IMR-90 (cell line): Measurements from ENCODE around the gene THOC6. TPM values are rescaled to one million over a fixed set of nuclear protein-coding genes. Genes with fewer than 3 reads are reported as not detected.

Experiments
- ATAC-seq: fragments of 200-7000 bp; cut with Tn5 transposase; 2 replicates; pipeline ENCODE4 v1.9.1; 2020; ENCODE audit warnings: low read depth, mild to moderate bottlenecking, moderate library complexity
- BruUV-seq: library from RNA; stranded (reverse); fragments of 400-500 nt; replicated peaks from 2 replicates; lab custom pipeline; 2021; lab: Mats Ljungman, UMichigan
- CTCF ChIA-PET: fragments of 300-600 bp; formaldehyde crosslinking; extraction: SDS; loops from one replicate; lab custom pipeline; 2021; ENCODE audit warnings: antibody characterized with exemption; lab: Yijun Ruan, JAX
- POLR2A ChIA-PET: fragments of 300-600 bp; sonication (Branson Sonifier 250); formaldehyde crosslinking; loops from one replicate; lab custom pipeline; 2022; ENCODE audit warnings: antibody characterized with exemption; ENCODE audit not compliant: unreplicated experiment; lab: Charles Lee
- DNase-seq: peaks from one replicate; pipeline ENCODE4 v3.0.0; 2013
- H2AFZ ChIP-seq: replicated peaks from 2 replicates; pipeline ENCODE3; 2013; ENCODE audit warnings: low read length, mild to moderate bottlenecking; ENCODE audit not compliant: poor library complexity
- H2AK5ac ChIP-seq: 2 replicates; pipeline ENCODE4 v1.6.1; 2013; ENCODE audit warnings: low read depth, low read length, inconsistent platforms
- H2AK9ac ChIP-seq: replicated peaks from 2 replicates; pipeline ENCODE3; 2013; ENCODE audit warnings: mild to moderate bottlenecking, low read depth, low read length, moderate library complexity; ENCODE audit not compliant: poor library complexity
- H2BK120ac ChIP-seq: 2 replicates; pipeline ENCODE4 v1.6.1; 2013; ENCODE audit warnings: low read depth, low read length, inconsistent platforms
- H2BK15ac ChIP-seq: 3 replicates; pipeline ENCODE4 v1.6.1; 2013; ENCODE audit warnings: low read depth, low read length, inconsistent platforms
- H2BK20ac ChIP-seq: 2 replicates; pipeline ENCODE4 v1.6.1; 2013; ENCODE audit warnings: low read depth, mild to moderate bottlenecking, inconsistent platforms, low read length, moderate library complexity
- H2BK5ac ChIP-seq: 2 replicates; pipeline ENCODE4 v1.6.1; 2013; ENCODE audit warnings: mild to moderate bottlenecking, low read depth, low read length, inconsistent platforms; ENCODE audit not compliant: poor library complexity, severe bottlenecking
- H3K14ac ChIP-seq: replicated peaks from 2 replicates; pipeline ENCODE4 v1.6.1; 2013; ENCODE audit warnings: low read depth, low read length, inconsistent platforms
- H3K18ac ChIP-seq: 2 replicates; pipeline ENCODE4 v1.6.1; 2013; ENCODE audit warnings: low read depth, low read length, control low read depth
- H3K23ac ChIP-seq: 2 replicates; pipeline ENCODE4 v1.6.1; 2013; ENCODE audit warnings: low read depth, low read length, inconsistent platforms
- H3K27ac ChIP-seq: 2 replicates; pipeline ENCODE4 v1.5.1; 2013; ENCODE audit warnings: mild to moderate bottlenecking, control low read depth, low read length; ENCODE audit not compliant: insufficient read depth
- H3K27me3 ChIP-seq: 2 replicates; pipeline ENCODE4 v1.6.1; 2013; ENCODE audit warnings: low read length; ENCODE audit not compliant: control insufficient read depth, insufficient read depth
- H3K36me3 ChIP-seq: 2 replicates; pipeline ENCODE4 v1.6.1; 2013; ENCODE audit warnings: low read length, mixed read lengths; ENCODE audit not compliant: control insufficient read depth, insufficient read depth
- H3K4ac ChIP-seq: 2 replicates; pipeline ENCODE4 v1.6.1; 2013; ENCODE audit warnings: low read depth, low read length, inconsistent platforms
- H3K4me1 ChIP-seq: 2 replicates; pipeline ENCODE4 v1.6.1; 2013; ENCODE audit warnings: low read length, mixed read lengths; ENCODE audit not compliant: control insufficient read depth, insufficient read depth
- H3K4me2 ChIP-seq: 2 replicates; pipeline ENCODE4 v1.6.1; 2013; ENCODE audit warnings: low read depth, mild to moderate bottlenecking, control low read depth, low read length, moderate library complexity
- H3K4me3 ChIP-seq: 2 replicates; pipeline ENCODE4 v1.5.1; 2013; ENCODE audit warnings: low read depth, mild to moderate bottlenecking, control low read depth, low read length, moderate library complexity; ENCODE audit not compliant: insufficient read depth
- H3K56ac ChIP-seq: 2 replicates; pipeline ENCODE4 v1.6.1; 2013; ENCODE audit warnings: low read length, inconsistent platforms; ENCODE audit not compliant: insufficient read depth; ENCODE audit errors: extremely low read depth
- H3K79me1 ChIP-seq, 2 experiments: 2 replicates each; pipeline ENCODE4 v1.6.1; 2013; ENCODE audit warnings: low read length in 2 of 2, inconsistent platforms in 1 of 2, low read depth in 1 of 2
- H3K9ac ChIP-seq: 2 replicates; pipeline ENCODE4 v1.6.1; 2013; ENCODE audit warnings: low read depth, low read length, control low read depth
- H3K9me1 ChIP-seq: 2 replicates; pipeline ENCODE4 v1.6.1; 2013; ENCODE audit warnings: low read length, inconsistent platforms; ENCODE audit not compliant: insufficient read depth
- H3K9me3 ChIP-seq: 2 replicates; pipeline ENCODE4 v1.6.1; 2013; ENCODE audit warnings: low read length; ENCODE audit not compliant: control insufficient read depth, insufficient read depth
- H4K20me1 ChIP-seq: 2 replicates; pipeline ENCODE4 v1.6.1; 2013; ENCODE audit warnings: low read length, inconsistent platforms; ENCODE audit not compliant: insufficient read depth
- H4K5ac ChIP-seq: 2 replicates; pipeline ENCODE4 v1.6.1; 2013; ENCODE audit warnings: mild to moderate bottlenecking, low read depth, low read length, control low read depth
- H4K8ac ChIP-seq, 2 experiments: 2 replicates each; pipeline ENCODE4 v1.6.1; 2013; ENCODE audit warnings: low read depth in 2 of 2, low read length in 2 of 2, control low read depth in 1 of 2, inconsistent platforms in 1 of 2
- H4K91ac ChIP-seq: 2 replicates; pipeline ENCODE4 v1.6.1; 2013; ENCODE audit warnings: low read depth, low read length, inconsistent platforms; ENCODE audit not compliant: insufficient read depth
- FOS ChIP-seq: fragments of 150-350 bp; IDR thresholded peaks from 2 replicates; pipeline ENCODE4 v1.6.1; 2016; ENCODE audit warnings: low read depth, low read length
- RCOR1 ChIP-seq: IDR thresholded peaks from 2 replicates; pipeline ENCODE4 v1.6.1; 2012; ENCODE audit warnings: mild to moderate bottlenecking, low read length, improper control_type of control experiment; ENCODE audit not compliant: insufficient replicate concordance
- SMC3 ChIP-seq: fragments of 150-350 bp; IDR thresholded peaks from 2 replicates; pipeline ENCODE4 v1.6.1; 2016; ENCODE audit warnings: low read depth, mild to moderate bottlenecking, antibody characterized with exemption, low read length, moderate library complexity
- WGBS, 2 experiments: methylation state at CpG; one replicate each; pipeline versions ENCODE4 v1.1.5 to v1.1.7; 2013; ENCODE audit warnings: missing lambda C conversion rate in 2 of 2; ENCODE audit not compliant: insufficient read length in 1 of 2; ENCODE audit errors: extremely low coverage in 2 of 2; 5-methylcytosine and 5-hydroxymethylcytosine counted together
- dilution Hi-C: fragments of 300-500 bp; cut with HindIII; formaldehyde crosslinking; loops from one replicate; pipeline ENCODE4 v1.14.3; 2018; ENCODE audit warnings: low sequenced_read_pairs; ENCODE audit not compliant: unreplicated experiment
- in situ Hi-C: fragments of 300-500 bp; cut with MboI; formaldehyde crosslinking; loops from 3 replicates; pipeline ENCODE4 v1.14.3; 2019; ENCODE audit warnings: low sequenced_read_pairs, inconsistent platforms, mixed read lengths
- intact Hi-C: fragments of 100-400 bp; cut with micrococcal nuclease; formaldehyde crosslinking; loops from 2 replicates; pipeline ENCODE4 v1.10.0; 2022
- polyA plus RNA-seq, 3 experiments: library from polyadenylated mRNA; depleted of rRNA; stranded (reverse); fragments of >200 nt; gene quantifications; 2 replicates each; pipeline ENCODE4 v1.2.3, GENCODE V29; 2012; ENCODE audit warnings: low replicate concordance in 1 of 3
- total RNA-seq: library from RNA; depleted of rRNA; stranded (reverse); fragments of >200 nt; gene quantifications from 2 replicates; pipeline ENCODE4 v1.2.3, GENCODE V29; 2012
- TF ChIP-seq, protein P1 (sequence below): conservative IDR thresholded peaks from 2 replicates; pipeline ENCODE4 v1.5.1; 2012; ENCODE audit warnings: mild to moderate bottlenecking, low read depth, low read length, improper control_type of control experiment

The THOC6 gene
- total and polyA plus RNA-seq, 2 of the 4 experiments (the other 2 are of a cell fraction): 16.8 to 23.1 TPM

GRCh38 chr16:3074860-3075522 is 51.2 kb downstream of the THOC6 start:
- Histone ChIP-seq H3K56ac (no peak overlapping the region), H2BK120ac (no peak overlapping the region), H2BK5ac (no peak overlapping the region), H4K8ac (no peak overlapping the region), H2BK15ac (no peak overlapping the region), H3K9me1 (peaks cover 6% of the 10 kb centered on the region; the same call in 1 of the 2 replicates), H3K4ac (no peak overlapping the region), H3K23ac (no peak overlapping the region), H4K20me1 (no peaks in the 10 kb centered on the region), H2AK5ac (no peak overlapping the region), H2AK9ac (no peak overlapping the region), H3K9ac (no peak overlapping the region), H2BK20ac (no peak overlapping the region), H3K27ac (no peak overlapping the region), H3K9me3 (no peaks in the 10 kb centered on the region), H3K36me3 (no peaks in the 10 kb centered on the region), H3K79me1 (no peaks in the 10 kb centered on the region), H3K4me2 (no peak overlapping the region), H4K5ac (no peak overlapping the region), H3K4me1 (no peaks in the 10 kb centered on the region), H3K14ac (no peak overlapping the region), H4K91ac (no peak overlapping the region), H3K27me3 (peaks cover 52% of the 10 kb centered on the region), H3K4me3 (no peak overlapping the region), H3K18ac (no peak overlapping the region), H2AFZ (no peak overlapping the region)
- DNase-seq (no peak), ATAC-seq (no peak)
- BruUV-seq: no TSS peak
- TF ChIP-seq, protein P1, sequence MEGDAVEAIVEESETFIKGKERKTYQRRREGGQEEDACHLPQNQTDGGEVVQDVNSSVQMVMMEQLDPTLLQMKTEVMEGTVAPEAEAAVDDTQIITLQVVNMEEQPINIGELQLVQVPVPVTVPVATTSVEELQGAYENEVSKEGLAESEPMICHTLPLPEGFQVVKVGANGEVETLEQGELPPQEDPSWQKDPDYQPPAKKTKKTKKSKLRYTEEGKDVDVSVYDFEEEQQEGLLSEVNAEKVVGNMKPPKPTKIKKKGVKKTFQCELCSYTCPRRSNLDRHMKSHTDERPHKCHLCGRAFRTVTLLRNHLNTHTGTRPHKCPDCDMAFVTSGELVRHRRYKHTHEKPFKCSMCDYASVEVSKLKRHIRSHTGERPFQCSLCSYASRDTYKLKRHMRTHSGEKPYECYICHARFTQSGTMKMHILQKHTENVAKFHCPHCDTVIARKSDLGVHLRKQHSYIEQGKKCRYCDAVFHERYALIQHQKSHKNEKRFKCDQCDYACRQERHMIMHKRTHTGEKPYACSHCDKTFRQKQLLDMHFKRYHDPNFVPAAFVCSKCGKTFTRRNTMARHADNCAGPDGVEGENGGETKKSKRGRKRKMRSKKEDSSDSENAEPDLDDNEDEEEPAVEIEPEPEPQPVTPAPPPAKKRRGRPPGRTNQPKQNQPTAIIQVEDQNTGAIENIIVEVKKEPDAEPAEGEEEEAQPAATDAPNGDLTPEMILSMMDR: no peak
- TF ChIP-seq SMC3 (no peak), FOS (no peak), RCOR1 (no peak)
- ChIA-PET POLR2A (no interaction called here), CTCF (interaction anchor here (1.1 kb wide), 1 partner anchor 17 kb away, joined by 4 read pairs; no protein-coding TSS in a partner anchor)
- intact Hi-C loops (no loop called here), dilution Hi-C loops (no loop called here), in situ Hi-C loops (no loop called here)
- 50% methylated on average over 1 of the region's 9 CpGs; no CpG with 5 or more reads in 1 of the 2 experiments for WGBS, 2 experiments
